Measurements from ENCODE around the gene DUSP11.
"Not testable (repeated sequence)": the region's sequence is repeated elsewhere in the genome, so short reads cannot be mapped to it uniquely, and the experiment has no call there.

Gene DUSP11

GRCh38 chr2:73728711-73729110 is 51.2 kb downstream of the DUSP11 start:
- no peaks in the 10 kb centered on the region for H3K4me1 ChIP-seq (ENCODE audit: control insufficient read depth, low read length)
- TF ChIP-seq, protein P1, sequence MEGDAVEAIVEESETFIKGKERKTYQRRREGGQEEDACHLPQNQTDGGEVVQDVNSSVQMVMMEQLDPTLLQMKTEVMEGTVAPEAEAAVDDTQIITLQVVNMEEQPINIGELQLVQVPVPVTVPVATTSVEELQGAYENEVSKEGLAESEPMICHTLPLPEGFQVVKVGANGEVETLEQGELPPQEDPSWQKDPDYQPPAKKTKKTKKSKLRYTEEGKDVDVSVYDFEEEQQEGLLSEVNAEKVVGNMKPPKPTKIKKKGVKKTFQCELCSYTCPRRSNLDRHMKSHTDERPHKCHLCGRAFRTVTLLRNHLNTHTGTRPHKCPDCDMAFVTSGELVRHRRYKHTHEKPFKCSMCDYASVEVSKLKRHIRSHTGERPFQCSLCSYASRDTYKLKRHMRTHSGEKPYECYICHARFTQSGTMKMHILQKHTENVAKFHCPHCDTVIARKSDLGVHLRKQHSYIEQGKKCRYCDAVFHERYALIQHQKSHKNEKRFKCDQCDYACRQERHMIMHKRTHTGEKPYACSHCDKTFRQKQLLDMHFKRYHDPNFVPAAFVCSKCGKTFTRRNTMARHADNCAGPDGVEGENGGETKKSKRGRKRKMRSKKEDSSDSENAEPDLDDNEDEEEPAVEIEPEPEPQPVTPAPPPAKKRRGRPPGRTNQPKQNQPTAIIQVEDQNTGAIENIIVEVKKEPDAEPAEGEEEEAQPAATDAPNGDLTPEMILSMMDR (IDR thresholded peaks at IDR 0.05; ENCODE audit: low read depth, low read length, poor library complexity, severe bottlenecking), result no peak
- TF ChIP-seq EZH2phosphoT487 (IDR thresholded peaks at IDR 0.05; ENCODE audit: borderline replicate concordance, low read length), result no peak
- no peak overlapping the region for H3K4me3 ChIP-seq (ENCODE audit: low read length)
- H4K20me1 ChIP-seq (ENCODE audit: control insufficient read depth, insufficient read depth, low read depth, low read length), result peaks cover 3% of the 10 kb centered on the region; the same call in 1 of the 2 replicates
- H3K36me3 ChIP-seq (ENCODE audit: control insufficient read depth, low read length), result peaks cover 45% of the 10 kb centered on the region
- no peaks in the 10 kb centered on the region for H3K9me3 ChIP-seq (ENCODE audit: control insufficient read depth, insufficient read depth, low read length)
- H3K79me2 ChIP-seq (ENCODE audit: control insufficient read depth, low read length), result no peaks in the 10 kb centered on the region
- H3K27ac ChIP-seq (ENCODE audit: low read depth, low read length), result no peak overlapping the region
- H3K4me2 ChIP-seq (ENCODE audit: low read length), result no peak overlapping the region
- peaks cover 4% of the 10 kb centered on the region; the same call in 1 of the 2 replicates for H3F3A ChIP-seq (ENCODE audit: control insufficient read depth, insufficient read depth)
- H3K9me2 ChIP-seq (replicated peaks; ENCODE audit: control insufficient read depth, low read length), result no peaks in the 10 kb centered on the region
- H3K27me3 ChIP-seq (ENCODE audit: control insufficient read depth, low read length), result no peaks in the 10 kb centered on the region

- H3K79me2 ChIP-seq (ENCODE audit: control insufficient read depth, low read length), result no peaks in the 10 kb centered on the region
- H3K36me3 ChIP-seq (ENCODE audit: control insufficient read depth, low read length), result peaks cover 39% of the 10 kb centered on the region
- H3K9me2 ChIP-seq (replicated peaks; ENCODE audit: control insufficient read depth, low read length), result no peaks in the 10 kb centered on the region
- H3K9me3 ChIP-seq (ENCODE audit: control insufficient read depth, insufficient read depth, low read length), result no peaks in the 10 kb centered on the region
- H3K4me2 ChIP-seq (ENCODE audit: low read length), result no peak overlapping the region
- H3K4me1 ChIP-seq (ENCODE audit: control insufficient read depth, low read length), result no peaks in the 10 kb centered on the region
- H3K27me3 ChIP-seq (ENCODE audit: control insufficient read depth, low read length), result no peaks in the 10 kb centered on the region
- H3K4me3 ChIP-seq (ENCODE audit: low read length), result no peak overlapping the region
- no peak overlapping the region for H3K27ac ChIP-seq (ENCODE audit: low read depth, low read length)
- H3F3A ChIP-seq (ENCODE audit: control insufficient read depth, insufficient read depth), result peaks cover 4% of the 10 kb centered on the region; the same call in 1 of the 2 replicates
- H4K20me1 ChIP-seq (ENCODE audit: control insufficient read depth, insufficient read depth, low read depth, low read length), result peaks cover 3% of the 10 kb centered on the region; the same call in 1 of the 2 replicates
- TF ChIP-seq EZH2phosphoT487 (IDR thresholded peaks at IDR 0.05; ENCODE audit: borderline replicate concordance, low read length), result no peak
- TF ChIP-seq, protein P1 (IDR thresholded peaks at IDR 0.05; ENCODE audit: low read depth, low read length, poor library complexity, severe bottlenecking), result no peak
Measured at GRCh38 chr2:73728043-73728442, 51.9 kb downstream of the DUSP11 start.

- not testable (repeated sequence) for H3K79me2 ChIP-seq (ENCODE audit: control insufficient read depth, low read length); H3K4me3 ChIP-seq (ENCODE audit: low read length); H3K4me2 ChIP-seq (ENCODE audit: low read length); H3K27ac ChIP-seq (ENCODE audit: low read depth, low read length); H3F3A ChIP-seq (ENCODE audit: control insufficient read depth, insufficient read depth); H3K4me1 ChIP-seq (ENCODE audit: control insufficient read depth, low read length); H3K27me3 ChIP-seq (ENCODE audit: control insufficient read depth, low read length); H3K9me3 ChIP-seq (ENCODE audit: control insufficient read depth, insufficient read depth, low read length); H3K9me2 ChIP-seq (replicated peaks; ENCODE audit: control insufficient read depth, low read length); H4K20me1 ChIP-seq (ENCODE audit: control insufficient read depth, insufficient read depth, low read depth, low read length)
- peaks cover 25% of the 10 kb centered on the region for H3K36me3 ChIP-seq (ENCODE audit: control insufficient read depth, low read length)
Measured at GRCh38 chr2:73726657-73727056, 53.2 kb downstream of the DUSP11 start.

- no peaks in the 10 kb centered on the region for H3K36me3 ChIP-seq (ENCODE audit: control insufficient read depth, low read length)
- no peak overlapping the region for H3K27ac ChIP-seq (ENCODE audit: low read depth, low read length)
- H4K20me1 ChIP-seq (ENCODE audit: control insufficient read depth, insufficient read depth, low read depth, low read length), result no peaks in the 10 kb centered on the region
- no peaks in the 10 kb centered on the region for H3F3A ChIP-seq (ENCODE audit: control insufficient read depth, insufficient read depth)
- H3K9me2 ChIP-seq (replicated peaks; ENCODE audit: control insufficient read depth, low read length), result no peaks in the 10 kb centered on the region
- no peaks in the 10 kb centered on the region for H3K4me1 ChIP-seq (ENCODE audit: control insufficient read depth, low read length)
- no peak overlapping the region for H3K4me2 ChIP-seq (ENCODE audit: low read length)
- H3K27me3 ChIP-seq (ENCODE audit: control insufficient read depth, low read length), result peaks cover 4% of the 10 kb centered on the region; the same call in 1 of the 2 replicates
- H3K79me2 ChIP-seq (ENCODE audit: control insufficient read depth, low read length), result no peaks in the 10 kb centered on the region
- no peaks in the 10 kb centered on the region for H3K9me3 ChIP-seq (ENCODE audit: control insufficient read depth, insufficient read depth, low read length)
- H3K4me3 ChIP-seq (ENCODE audit: low read length), result no peak overlapping the region
- TF ChIP-seq, protein P1 (IDR thresholded peaks at IDR 0.05; ENCODE audit: low read depth, low read length, poor library complexity, severe bottlenecking), result no peak
- no peak for TF ChIP-seq EZH2phosphoT487 (IDR thresholded peaks at IDR 0.05; ENCODE audit: borderline replicate concordance, low read length)
Measured at GRCh38 chr2:73718851-73719621, 60.9 kb downstream of the DUSP11 start.

All from DOHH2 (cell line).